Measurements from ENCODE around the gene LPCAT3. TPM values are rescaled to one million over a fixed set of nuclear protein-coding genes. Genes with fewer than 3 reads are reported as not detected.

The LPCAT3 gene
- total and polyA plus RNA-seq, 4 donors = 41.9 to 96.5 (median 77.0) TPM

GRCh38 chr12:7026854-7027253 is 8.6 kb upstream of the LPCAT3 start:
- Histone ChIP-seq H3K9ac (ENCODE audit: low read depth in 1 of 2, low read length in 2 of 2) (no peak overlapping the region), H3K36me3 (ENCODE audit: control insufficient read depth in 4 of 4, insufficient read depth in 3 of 4, low read depth in 1 of 4, low read length in 3 of 4) (no peaks in the 10 kb centered on the region), H3K4me3 (ENCODE audit: low read depth in 1 of 3, low read length in 3 of 3) (no peak overlapping the region), H3K27me3 (ENCODE audit: control insufficient read depth in 4 of 4, insufficient read depth in 4 of 4, low read length in 3 of 4) (no peaks in the 10 kb centered on the region), H3K27ac (ENCODE audit: low read depth in 1 of 2, low read length in 2 of 2) (no peak overlapping the region), H3K9me3 (ENCODE audit: control insufficient read depth in 4 of 4, low read length in 3 of 4) (no peaks in the 10 kb centered on the region), H3K4me1 (ENCODE audit: control insufficient read depth in 4 of 4, insufficient read depth in 4 of 4, low read length in 3 of 4) (no peaks in the 10 kb centered on the region)
- no peak for TF ChIP-seq YY1 (IDR thresholded peaks at IDR 0.05)
- no peak for TF ChIP-seq RAD21 (IDR thresholded peaks at IDR 0.05)
- no peak for TF ChIP-seq FOXA1 (IDR thresholded peaks at IDR 0.05)
- TF ChIP-seq FOXA2 (IDR thresholded peaks at IDR 0.05) = no peak
- no peak for TF ChIP-seq NR2F2 (IDR thresholded peaks at IDR 0.05)
- TF ChIP-seq, protein P1, sequence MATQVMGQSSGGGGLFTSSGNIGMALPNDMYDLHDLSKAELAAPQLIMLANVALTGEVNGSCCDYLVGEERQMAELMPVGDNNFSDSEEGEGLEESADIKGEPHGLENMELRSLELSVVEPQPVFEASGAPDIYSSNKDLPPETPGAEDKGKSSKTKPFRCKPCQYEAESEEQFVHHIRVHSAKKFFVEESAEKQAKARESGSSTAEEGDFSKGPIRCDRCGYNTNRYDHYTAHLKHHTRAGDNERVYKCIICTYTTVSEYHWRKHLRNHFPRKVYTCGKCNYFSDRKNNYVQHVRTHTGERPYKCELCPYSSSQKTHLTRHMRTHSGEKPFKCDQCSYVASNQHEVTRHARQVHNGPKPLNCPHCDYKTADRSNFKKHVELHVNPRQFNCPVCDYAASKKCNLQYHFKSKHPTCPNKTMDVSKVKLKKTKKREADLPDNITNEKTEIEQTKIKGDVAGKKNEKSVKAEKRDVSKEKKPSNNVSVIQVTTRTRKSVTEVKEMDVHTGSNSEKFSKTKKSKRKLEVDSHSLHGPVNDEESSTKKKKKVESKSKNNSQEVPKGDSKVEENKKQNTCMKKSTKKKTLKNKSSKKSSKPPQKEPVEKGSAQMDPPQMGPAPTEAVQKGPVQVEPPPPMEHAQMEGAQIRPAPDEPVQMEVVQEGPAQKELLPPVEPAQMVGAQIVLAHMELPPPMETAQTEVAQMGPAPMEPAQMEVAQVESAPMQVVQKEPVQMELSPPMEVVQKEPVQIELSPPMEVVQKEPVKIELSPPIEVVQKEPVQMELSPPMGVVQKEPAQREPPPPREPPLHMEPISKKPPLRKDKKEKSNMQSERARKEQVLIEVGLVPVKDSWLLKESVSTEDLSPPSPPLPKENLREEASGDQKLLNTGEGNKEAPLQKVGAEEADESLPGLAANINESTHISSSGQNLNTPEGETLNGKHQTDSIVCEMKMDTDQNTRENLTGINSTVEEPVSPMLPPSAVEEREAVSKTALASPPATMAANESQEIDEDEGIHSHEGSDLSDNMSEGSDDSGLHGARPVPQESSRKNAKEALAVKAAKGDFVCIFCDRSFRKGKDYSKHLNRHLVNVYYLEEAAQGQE (IDR thresholded peaks at IDR 0.05) = no peak
- TF ChIP-seq, protein P2, sequence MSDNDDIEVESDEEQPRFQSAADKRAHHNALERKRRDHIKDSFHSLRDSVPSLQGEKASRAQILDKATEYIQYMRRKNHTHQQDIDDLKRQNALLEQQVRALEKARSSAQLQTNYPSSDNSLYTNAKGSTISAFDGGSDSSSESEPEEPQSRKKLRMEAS (IDR thresholded peaks at IDR 0.05) = no peak
- no peak for TF ChIP-seq GABPA (IDR thresholded peaks at IDR 0.05 in 1 of 2, conservative IDR thresholded peaks at IDR 0.05 in 1 of 2)
- TF ChIP-seq ATF3 (IDR thresholded peaks at IDR 0.05) = no peak
- no peak for TF ChIP-seq ZBTB33 (IDR thresholded peaks at IDR 0.05)
- WGBS = 88% methylated on average over 1 of the region's 1 CpG
- DNase-seq (ENCODE audit: low spot score) = no peak

- Histone ChIP-seq H3K36me3 (ENCODE audit: control insufficient read depth in 4 of 4, insufficient read depth in 3 of 4, low read depth in 1 of 4, low read length in 3 of 4) (no peaks in the 10 kb centered on the region), H3K4me3 (ENCODE audit: low read depth in 1 of 3, low read length in 3 of 3) (no peak overlapping the region), H3K9ac (ENCODE audit: low read depth in 1 of 2, low read length in 2 of 2) (no peak overlapping the region), H3K27ac (ENCODE audit: low read depth in 1 of 2, low read length in 2 of 2) (no peak overlapping the region), H3K9me3 (ENCODE audit: control insufficient read depth in 4 of 4, low read length in 3 of 4) (no peaks in the 10 kb centered on the region), H3K27me3 (ENCODE audit: control insufficient read depth in 4 of 4, insufficient read depth in 4 of 4, low read length in 3 of 4) (no peaks in the 10 kb centered on the region), H3K4me1 (ENCODE audit: control insufficient read depth in 4 of 4, insufficient read depth in 4 of 4, low read length in 3 of 4) (peaks cover 0 to 6% (median 2%) of the 10 kb centered on the region in 4 donors)
- TF ChIP-seq ZBTB33 (IDR thresholded peaks at IDR 0.05) (no peak), JUND (IDR thresholded peaks at IDR 0.05) (no peak)
- 89% methylated on average over 3 of the region's 3 CpGs for WGBS
- DNase-seq (ENCODE audit: low spot score) = no peak
Observed at GRCh38 chr12:7023114-7023513, 4.8 kb upstream of the LPCAT3 start.

Measured in liver (tissue), 9 donors.